ENCODE data around the gene METTL16. TPM values are rescaled to one million over a fixed set of nuclear protein-coding genes. Genes with fewer than 3 reads are reported as not detected.

Gene METTL16
- polyA plus RNA-seq, 1 experiment, result 10.4 TPM

DNA sequence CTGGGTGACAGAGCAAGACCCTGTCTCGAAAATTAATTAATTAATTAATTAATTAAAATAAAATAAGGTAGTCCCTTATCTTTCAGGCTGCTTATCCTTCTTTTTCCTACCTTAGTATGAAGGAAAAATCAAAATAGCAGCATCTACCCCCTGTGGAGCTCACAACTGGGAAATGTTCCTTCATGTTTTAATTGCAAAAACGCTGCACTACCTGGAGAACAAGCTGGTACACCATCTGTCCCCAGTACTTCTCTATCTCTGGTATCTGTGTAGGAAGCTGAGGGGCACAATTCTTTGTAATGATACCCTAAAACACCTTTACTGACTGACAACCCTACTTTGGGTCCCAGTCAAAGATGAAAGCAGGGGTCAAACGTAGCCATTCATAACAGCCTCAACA is 55.7 kb downstream of the METTL16 start:
- no peak for TF ChIP-seq CTCF (IDR thresholded peaks at IDR 0.05; ENCODE audit: insufficient read depth, low read depth, low read length)
- POLR2A ChIA-PET, result no interaction called here
- no peak overlapping the region for H3K4me3 ChIP-seq (ENCODE audit: low read depth, low read length)

GRCh38 chr17:2453866-2454265 is 57.8 kb downstream of the METTL16 start:
- H3K36me3 ChIP-seq (ENCODE audit: control insufficient read depth, insufficient read depth, low read length), result no peaks in the 10 kb centered on the region; the same call in 1 of the 2 replicates
- H3K27me3 ChIP-seq (ENCODE audit: control insufficient read depth, insufficient read depth, low read length), result no peaks in the 10 kb centered on the region
- TF ChIP-seq CTCF (IDR thresholded peaks at IDR 0.05; ENCODE audit: insufficient read depth, low read depth, low read length), result no peak
- POLR2A ChIA-PET, result no interaction called here
- CTCF ChIA-PET, result interaction anchor here (1.8 kb wide), 1 partner anchor 17 kb away, joined by 4 read pairs; no protein-coding TSS in a partner anchor
- no peak overlapping the region for H3K4me3 ChIP-seq (ENCODE audit: low read depth, low read length)
- no peak for DNase-seq (ENCODE audit: low read depth)

More for the DNA sequence above, 55.7 kb downstream of the METTL16 start:
- Histone ChIP-seq H3K27me3 (ENCODE audit: control insufficient read depth, insufficient read depth, low read length) (no peaks in the 10 kb centered on the region), H3K36me3 (ENCODE audit: control insufficient read depth, insufficient read depth, low read length) (no peaks in the 10 kb centered on the region; the same call in 1 of the 2 replicates)
- CTCF ChIA-PET, result no interaction called here
- DNase-seq (ENCODE audit: low read depth), result no peak

DNA sequence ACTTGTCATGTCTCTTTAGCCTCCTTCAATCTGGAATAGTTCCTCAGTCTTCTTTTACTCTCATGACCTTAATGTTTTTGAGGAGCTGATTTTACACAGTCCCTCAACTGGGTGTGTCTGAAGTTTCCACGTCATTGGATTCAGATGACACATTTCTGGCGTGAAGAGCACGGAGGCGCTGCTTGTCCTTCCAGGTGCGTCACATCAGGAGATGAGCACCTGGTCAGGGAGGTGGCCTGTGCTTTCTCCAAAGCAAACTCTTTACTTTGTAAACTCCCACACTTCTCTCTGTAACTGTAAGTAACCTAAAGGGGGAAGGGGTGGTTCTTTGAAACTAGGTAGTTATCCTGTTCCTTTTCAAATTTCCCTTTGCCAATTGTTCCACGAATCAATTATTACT is 58.4 kb downstream of the METTL16 start:
- TF ChIP-seq CTCF (IDR thresholded peaks at IDR 0.05; ENCODE audit: insufficient read depth, low read depth, low read length), result no peak
- CTCF ChIA-PET, result interaction anchor here (1.8 kb wide), 1 partner anchor 17 kb away, joined by 4 read pairs; no protein-coding TSS in a partner anchor
- POLR2A ChIA-PET, result no interaction called here
- Histone ChIP-seq H3K4me3 (ENCODE audit: low read depth, low read length) (no peak overlapping the region), H3K36me3 (ENCODE audit: control insufficient read depth, insufficient read depth, low read length) (no peaks in the 10 kb centered on the region; the same call in 1 of the 2 replicates), H3K27me3 (ENCODE audit: control insufficient read depth, insufficient read depth, low read length) (no peaks in the 10 kb centered on the region)
- DNase-seq (ENCODE audit: low read depth), result no peak

DNA sequence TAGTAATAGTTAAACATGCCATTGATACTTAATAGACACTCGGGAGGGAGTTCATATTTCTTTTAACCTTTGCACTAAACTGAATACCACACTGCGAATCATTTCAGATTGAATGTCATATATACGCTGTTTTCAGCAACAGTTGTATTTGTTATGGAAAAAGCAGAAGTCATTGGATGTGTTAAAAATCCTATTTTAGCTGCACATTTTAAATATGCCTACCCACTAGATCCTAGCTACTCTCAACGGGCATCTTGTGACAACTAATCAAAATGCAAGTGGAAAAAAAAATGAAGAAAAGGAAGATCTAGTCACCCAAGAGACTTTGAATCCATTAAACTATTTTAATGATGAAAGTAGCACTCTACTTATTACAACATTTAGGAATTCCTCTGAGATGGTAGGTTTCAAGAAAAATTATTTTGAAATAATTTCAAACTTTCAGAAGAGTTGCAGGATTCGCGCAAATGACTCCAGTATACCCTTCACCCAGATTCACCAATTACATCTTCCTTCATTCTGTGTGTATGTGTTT is 59.4 kb downstream of the METTL16 start:
- H3K36me3 ChIP-seq (ENCODE audit: control insufficient read depth, insufficient read depth, low read length), result no peaks in the 10 kb centered on the region; the same call in 1 of the 2 replicates
- DNase-seq (ENCODE audit: low read depth), result no peak

More for the DNA sequence above, 59.4 kb downstream of the METTL16 start:
- Histone ChIP-seq H3K27me3 (ENCODE audit: control insufficient read depth, insufficient read depth, low read length) (no peaks in the 10 kb centered on the region), H3K4me3 (ENCODE audit: low read depth, low read length) (no peak overlapping the region)
- POLR2A ChIA-PET, result no interaction called here
- no peak for TF ChIP-seq CTCF (IDR thresholded peaks at IDR 0.05; ENCODE audit: insufficient read depth, low read depth, low read length)
- CTCF ChIA-PET, result interaction anchor here (0.6 kb wide), 1 partner anchor 70 kb away, joined by 3 read pairs; no protein-coding TSS in a partner anchor

Measured in BJ (cell line).